Lower leg skin (tissue), 3 donors: ENCODE results near the gene TLK2.

ENCODE experiments used
- POLR2A ChIP-seq, 2 donors: fragments of 450-650 bp; IDR thresholded peaks; one replicate each; pipeline ENCODE4 v1.6.1; 2016 to 2017; ENCODE audit warnings: antibody characterized with exemption in 2 of 2, mild to moderate bottlenecking in 1 of 2, moderate library complexity in 1 of 2
- TF ChIP-seq, protein P1 (sequence below), 3 donors: fragments of 450-650 bp; IDR thresholded peaks; one replicate each; pipeline ENCODE4 v1.5.1; 2016; ENCODE audit warnings: antibody characterized with exemption in 3 of 3, mild to moderate bottlenecking in 3 of 3, moderate library complexity in 2 of 3

GRCh38 chr17:62657145-62657665, 178.6 kb downstream of the TLK2 start:
- TF ChIP-seq, protein P1, sequence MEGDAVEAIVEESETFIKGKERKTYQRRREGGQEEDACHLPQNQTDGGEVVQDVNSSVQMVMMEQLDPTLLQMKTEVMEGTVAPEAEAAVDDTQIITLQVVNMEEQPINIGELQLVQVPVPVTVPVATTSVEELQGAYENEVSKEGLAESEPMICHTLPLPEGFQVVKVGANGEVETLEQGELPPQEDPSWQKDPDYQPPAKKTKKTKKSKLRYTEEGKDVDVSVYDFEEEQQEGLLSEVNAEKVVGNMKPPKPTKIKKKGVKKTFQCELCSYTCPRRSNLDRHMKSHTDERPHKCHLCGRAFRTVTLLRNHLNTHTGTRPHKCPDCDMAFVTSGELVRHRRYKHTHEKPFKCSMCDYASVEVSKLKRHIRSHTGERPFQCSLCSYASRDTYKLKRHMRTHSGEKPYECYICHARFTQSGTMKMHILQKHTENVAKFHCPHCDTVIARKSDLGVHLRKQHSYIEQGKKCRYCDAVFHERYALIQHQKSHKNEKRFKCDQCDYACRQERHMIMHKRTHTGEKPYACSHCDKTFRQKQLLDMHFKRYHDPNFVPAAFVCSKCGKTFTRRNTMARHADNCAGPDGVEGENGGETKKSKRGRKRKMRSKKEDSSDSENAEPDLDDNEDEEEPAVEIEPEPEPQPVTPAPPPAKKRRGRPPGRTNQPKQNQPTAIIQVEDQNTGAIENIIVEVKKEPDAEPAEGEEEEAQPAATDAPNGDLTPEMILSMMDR (IDR thresholded peaks at IDR 0.05), result no peak
- TF ChIP-seq POLR2A (IDR thresholded peaks at IDR 0.05), result no peak
